IMR-90 (cell line): ENCODE results near the gene TNNI3K. TPM values are rescaled to one million over a fixed set of nuclear protein-coding genes. Genes with fewer than 3 reads are reported as not detected.

Source experiments
- ATAC-seq: fragments of 200-7000 bp; cut with Tn5 transposase; 2 replicates; pipeline ENCODE4 v1.9.1; 2020; ENCODE audit warnings: low read depth, mild to moderate bottlenecking, moderate library complexity
- BruUV-seq: library from RNA; stranded (reverse); fragments of 400-500 nt; replicated peaks from 2 replicates; lab custom pipeline; 2021; lab: Mats Ljungman, UMichigan
- CTCF ChIA-PET: fragments of 300-600 bp; formaldehyde crosslinking; extraction: SDS; loops from one replicate; lab custom pipeline; 2021; ENCODE audit warnings: antibody characterized with exemption; lab: Yijun Ruan, JAX
- POLR2A ChIA-PET: fragments of 300-600 bp; sonication (Branson Sonifier 250); formaldehyde crosslinking; loops from one replicate; lab custom pipeline; 2022; ENCODE audit warnings: antibody characterized with exemption; ENCODE audit not compliant: unreplicated experiment; lab: Charles Lee
- DNase-seq: peaks from one replicate; pipeline ENCODE4 v3.0.0; 2013
- H2AFZ ChIP-seq: replicated peaks from 2 replicates; pipeline ENCODE3; 2013; ENCODE audit warnings: low read length, mild to moderate bottlenecking; ENCODE audit not compliant: poor library complexity
- H2AK5ac ChIP-seq: 2 replicates; pipeline ENCODE4 v1.6.1; 2013; ENCODE audit warnings: low read depth, low read length, inconsistent platforms
- H2AK9ac ChIP-seq: replicated peaks from 2 replicates; pipeline ENCODE3; 2013; ENCODE audit warnings: mild to moderate bottlenecking, low read depth, low read length, moderate library complexity; ENCODE audit not compliant: poor library complexity
- H2BK120ac ChIP-seq: 2 replicates; pipeline ENCODE4 v1.6.1; 2013; ENCODE audit warnings: low read depth, low read length, inconsistent platforms
- H2BK15ac ChIP-seq: 3 replicates; pipeline ENCODE4 v1.6.1; 2013; ENCODE audit warnings: low read depth, low read length, inconsistent platforms
- H2BK20ac ChIP-seq: 2 replicates; pipeline ENCODE4 v1.6.1; 2013; ENCODE audit warnings: low read depth, mild to moderate bottlenecking, inconsistent platforms, low read length, moderate library complexity
- H2BK5ac ChIP-seq: 2 replicates; pipeline ENCODE4 v1.6.1; 2013; ENCODE audit warnings: mild to moderate bottlenecking, low read depth, low read length, inconsistent platforms; ENCODE audit not compliant: poor library complexity, severe bottlenecking
- H3K14ac ChIP-seq: replicated peaks from 2 replicates; pipeline ENCODE4 v1.6.1; 2013; ENCODE audit warnings: low read depth, low read length, inconsistent platforms
- H3K18ac ChIP-seq: 2 replicates; pipeline ENCODE4 v1.6.1; 2013; ENCODE audit warnings: low read depth, low read length, control low read depth
- H3K23ac ChIP-seq: 2 replicates; pipeline ENCODE4 v1.6.1; 2013; ENCODE audit warnings: low read depth, low read length, inconsistent platforms
- H3K27ac ChIP-seq: 2 replicates; pipeline ENCODE4 v1.5.1; 2013; ENCODE audit warnings: mild to moderate bottlenecking, control low read depth, low read length; ENCODE audit not compliant: insufficient read depth
- H3K27me3 ChIP-seq: 2 replicates; pipeline ENCODE4 v1.6.1; 2013; ENCODE audit warnings: low read length; ENCODE audit not compliant: control insufficient read depth, insufficient read depth
- H3K36me3 ChIP-seq: 2 replicates; pipeline ENCODE4 v1.6.1; 2013; ENCODE audit warnings: low read length, mixed read lengths; ENCODE audit not compliant: control insufficient read depth, insufficient read depth
- H3K4ac ChIP-seq: 2 replicates; pipeline ENCODE4 v1.6.1; 2013; ENCODE audit warnings: low read depth, low read length, inconsistent platforms
- H3K4me1 ChIP-seq: 2 replicates; pipeline ENCODE4 v1.6.1; 2013; ENCODE audit warnings: low read length, mixed read lengths; ENCODE audit not compliant: control insufficient read depth, insufficient read depth
- H3K4me2 ChIP-seq: 2 replicates; pipeline ENCODE4 v1.6.1; 2013; ENCODE audit warnings: low read depth, mild to moderate bottlenecking, control low read depth, low read length, moderate library complexity
- H3K4me3 ChIP-seq: 2 replicates; pipeline ENCODE4 v1.5.1; 2013; ENCODE audit warnings: low read depth, mild to moderate bottlenecking, control low read depth, low read length, moderate library complexity; ENCODE audit not compliant: insufficient read depth
- H3K56ac ChIP-seq: 2 replicates; pipeline ENCODE4 v1.6.1; 2013; ENCODE audit warnings: low read length, inconsistent platforms; ENCODE audit not compliant: insufficient read depth; ENCODE audit errors: extremely low read depth
- H3K79me1 ChIP-seq, 2 experiments: 2 replicates each; pipeline ENCODE4 v1.6.1; 2013; ENCODE audit warnings: low read length in 2 of 2, inconsistent platforms in 1 of 2, low read depth in 1 of 2
- H3K9ac ChIP-seq: 2 replicates; pipeline ENCODE4 v1.6.1; 2013; ENCODE audit warnings: low read depth, low read length, control low read depth
- H3K9me1 ChIP-seq: 2 replicates; pipeline ENCODE4 v1.6.1; 2013; ENCODE audit warnings: low read length, inconsistent platforms; ENCODE audit not compliant: insufficient read depth
- H3K9me3 ChIP-seq: 2 replicates; pipeline ENCODE4 v1.6.1; 2013; ENCODE audit warnings: low read length; ENCODE audit not compliant: control insufficient read depth, insufficient read depth
- H4K20me1 ChIP-seq: 2 replicates; pipeline ENCODE4 v1.6.1; 2013; ENCODE audit warnings: low read length, inconsistent platforms; ENCODE audit not compliant: insufficient read depth
- H4K5ac ChIP-seq: 2 replicates; pipeline ENCODE4 v1.6.1; 2013; ENCODE audit warnings: mild to moderate bottlenecking, low read depth, low read length, control low read depth
- H4K8ac ChIP-seq, 2 experiments: 2 replicates each; pipeline ENCODE4 v1.6.1; 2013; ENCODE audit warnings: low read depth in 2 of 2, low read length in 2 of 2, control low read depth in 1 of 2, inconsistent platforms in 1 of 2
- H4K91ac ChIP-seq: 2 replicates; pipeline ENCODE4 v1.6.1; 2013; ENCODE audit warnings: low read depth, low read length, inconsistent platforms; ENCODE audit not compliant: insufficient read depth
- BHLHE40 ChIP-seq: fragments of 150-350 bp; IDR thresholded peaks from 2 replicates; pipeline ENCODE4 v1.6.1; 2016; ENCODE audit warnings: mild to moderate bottlenecking, low read depth, low read length
- CEBPB ChIP-seq: IDR thresholded peaks from 2 replicates; pipeline ENCODE4 v1.6.1; 2012; ENCODE audit warnings: low read depth, low read length, improper control_type of control experiment
- CHD1 ChIP-seq: IDR thresholded peaks from 2 replicates; pipeline ENCODE4 v1.6.1; 2012; ENCODE audit warnings: low read depth, low read length, improper control_type of control experiment
- CTCF ChIP-seq: conservative IDR thresholded peaks from 2 replicates; pipeline ENCODE4 v1.5.1; 2012; ENCODE audit warnings: mild to moderate bottlenecking, low read depth, low read length, improper control_type of control experiment
- FOS ChIP-seq: fragments of 150-350 bp; IDR thresholded peaks from 2 replicates; pipeline ENCODE4 v1.6.1; 2016; ENCODE audit warnings: low read depth, low read length
- MAFK ChIP-seq: IDR thresholded peaks from 2 replicates; pipeline ENCODE4 v1.6.1; 2012; ENCODE audit warnings: low read depth, low read length, improper control_type of control experiment
- MAZ ChIP-seq: IDR thresholded peaks from 2 replicates; pipeline ENCODE4 v1.6.1; 2012; ENCODE audit warnings: low read depth, mild to moderate bottlenecking, low read length, improper control_type of control experiment, moderate library complexity, borderline replicate concordance
- MXI1 ChIP-seq: IDR thresholded peaks from 2 replicates; pipeline ENCODE4 v1.6.1; 2012; ENCODE audit warnings: low read depth, mild to moderate bottlenecking, low read length, moderate library complexity, borderline replicate concordance
- NFE2L2 ChIP-seq: fragments of 150-350 bp; IDR thresholded peaks from 2 replicates; pipeline ENCODE4 v1.6.1; 2016; ENCODE audit warnings: low read depth, mild to moderate bottlenecking, low read length
- POLR2A ChIP-seq: IDR thresholded peaks from 2 replicates; pipeline ENCODE4 v1.6.1; 2012; ENCODE audit warnings: mild to moderate bottlenecking, low read depth, low read length
- RAD21 ChIP-seq: IDR thresholded peaks from 2 replicates; pipeline ENCODE4 v1.6.1; 2012; ENCODE audit warnings: low read length, improper control_type of control experiment
- RCOR1 ChIP-seq: IDR thresholded peaks from 2 replicates; pipeline ENCODE4 v1.6.1; 2012; ENCODE audit warnings: mild to moderate bottlenecking, low read length, improper control_type of control experiment; ENCODE audit not compliant: insufficient replicate concordance
- RFX5 ChIP-seq: IDR thresholded peaks from 2 replicates; pipeline ENCODE4 v1.8.0; 2012; ENCODE audit warnings: low read depth, mild to moderate bottlenecking, low read length, moderate library complexity
- SMC3 ChIP-seq: fragments of 150-350 bp; IDR thresholded peaks from 2 replicates; pipeline ENCODE4 v1.6.1; 2016; ENCODE audit warnings: low read depth, mild to moderate bottlenecking, antibody characterized with exemption, low read length, moderate library complexity
- WGBS, 2 experiments: methylation state at CpG; one replicate each; pipeline versions ENCODE4 v1.1.5 to v1.1.7; 2013; ENCODE audit warnings: missing lambda C conversion rate in 2 of 2; ENCODE audit not compliant: insufficient read length in 1 of 2; ENCODE audit errors: extremely low coverage in 2 of 2; 5-methylcytosine and 5-hydroxymethylcytosine counted together
- dilution Hi-C: fragments of 300-500 bp; cut with HindIII; formaldehyde crosslinking; loops from one replicate; pipeline ENCODE4 v1.14.3; 2018; ENCODE audit warnings: low sequenced_read_pairs; ENCODE audit not compliant: unreplicated experiment
- in situ Hi-C: fragments of 300-500 bp; cut with MboI; formaldehyde crosslinking; loops from 3 replicates; pipeline ENCODE4 v1.14.3; 2019; ENCODE audit warnings: low sequenced_read_pairs, inconsistent platforms, mixed read lengths
- intact Hi-C: fragments of 100-400 bp; cut with micrococcal nuclease; formaldehyde crosslinking; loops from 2 replicates; pipeline ENCODE4 v1.10.0; 2022
- polyA plus RNA-seq, 3 experiments: library from polyadenylated mRNA; depleted of rRNA; stranded (reverse); fragments of >200 nt; gene quantifications; 2 replicates each; pipeline ENCODE4 v1.2.3, GENCODE V29; 2012; ENCODE audit warnings: low replicate concordance in 1 of 3
- total RNA-seq: library from RNA; depleted of rRNA; stranded (reverse); fragments of >200 nt; gene quantifications from 2 replicates; pipeline ENCODE4 v1.2.3, GENCODE V29; 2012
- TF ChIP-seq, protein P1 (sequence below): fragments of 150-350 bp; IDR thresholded peaks from 2 replicates; pipeline ENCODE4 v1.6.1; 2017; ENCODE audit warnings: mild to moderate bottlenecking, antibody characterized with exemption, low read length, low read depth

TNNI3K gene
- total and polyA plus RNA-seq, 2 of the 4 experiments (the other 2 are of a cell fraction), result 0.90 to 1.3 TPM

DNA sequence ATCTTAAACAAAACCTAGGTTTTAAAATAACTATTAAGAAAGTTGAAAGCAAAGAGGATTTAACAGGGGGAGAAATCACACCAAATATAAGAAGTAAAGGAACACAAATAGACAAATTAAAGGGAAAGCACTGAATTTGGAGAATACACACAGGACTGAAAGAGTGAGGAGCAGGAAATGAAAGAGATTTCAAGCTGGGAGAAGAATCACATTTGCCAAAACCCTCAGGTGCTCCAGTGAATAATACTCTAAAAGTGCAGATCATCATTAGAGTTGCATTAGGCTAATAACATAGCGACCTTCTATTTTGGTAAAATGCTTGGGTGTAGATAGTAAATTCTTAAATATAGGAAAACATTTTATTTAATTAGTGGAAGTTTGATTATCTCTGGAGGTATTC, 127.5 kb downstream of the TNNI3K start:
- Histone ChIP-seq H2AK9ac (no peak overlapping the region), H2BK20ac (no peak overlapping the region), H3K9me1 (no peaks in the 10 kb centered on the region), H3K27ac (no peak overlapping the region), H3K18ac (no peak overlapping the region), H2BK5ac (no peak overlapping the region), H3K4me1 (no peaks in the 10 kb centered on the region), H3K9me3 (peaks cover 2% of the 10 kb centered on the region; the same call in 1 of the 2 replicates), H2BK15ac (no peak overlapping the region), H3K27me3 (no peaks in the 10 kb centered on the region), H3K14ac (no peak overlapping the region), H4K8ac (no peak overlapping the region), H4K5ac (no peak overlapping the region), H3K4me3 (no peak overlapping the region), H3K23ac (no peak overlapping the region), H4K20me1 (no peaks in the 10 kb centered on the region), H3K36me3 (no peaks in the 10 kb centered on the region), H2AK5ac (no peak overlapping the region), H4K91ac (no peak overlapping the region), H2BK120ac (no peak overlapping the region), H3K4ac (no peak overlapping the region), H3K4me2 (no peak overlapping the region), H3K9ac (no peak overlapping the region), H2AFZ (no peak overlapping the region), H3K56ac (no peak overlapping the region), H3K79me1 (no peaks in the 10 kb centered on the region)
- CTCF ChIA-PET, result no interaction called here
- in situ Hi-C loops (no loop called here), intact Hi-C loops (no loop called here), dilution Hi-C loops (no loop called here)
- ATAC-seq, result no peak
- WGBS, 2 experiments, result no CpG with 5 or more reads among the region's 1 CpG
- BruUV-seq, result no TSS peak
- TF ChIP-seq, protein P1, sequence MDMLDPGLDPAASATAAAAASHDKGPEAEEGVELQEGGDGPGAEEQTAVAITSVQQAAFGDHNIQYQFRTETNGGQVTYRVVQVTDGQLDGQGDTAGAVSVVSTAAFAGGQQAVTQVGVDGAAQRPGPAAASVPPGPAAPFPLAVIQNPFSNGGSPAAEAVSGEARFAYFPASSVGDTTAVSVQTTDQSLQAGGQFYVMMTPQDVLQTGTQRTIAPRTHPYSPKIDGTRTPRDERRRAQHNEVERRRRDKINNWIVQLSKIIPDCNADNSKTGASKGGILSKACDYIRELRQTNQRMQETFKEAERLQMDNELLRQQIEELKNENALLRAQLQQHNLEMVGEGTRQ, result no peak
- TF ChIP-seq FOS, result no peak
- TF ChIP-seq SMC3, result no peak
- TF ChIP-seq RCOR1, result no peak
- no peak for TF ChIP-seq CEBPB
- no peak for TF ChIP-seq BHLHE40
- no peak for TF ChIP-seq MAFK
- no peak for TF ChIP-seq RAD21
- no peak for TF ChIP-seq POLR2A
- no peak for TF ChIP-seq NFE2L2
- no peak for TF ChIP-seq CHD1
- no peak for TF ChIP-seq MAZ
- TF ChIP-seq MXI1, result no peak
- no peak for TF ChIP-seq RFX5
- no peak for TF ChIP-seq CTCF
- POLR2A ChIA-PET, result no interaction called here
- no peak for DNase-seq
